ELR (cell line): Measurements from ENCODE around the gene SLC16A8.

Experiments used
- DNase-seq: peaks from one replicate; pipeline ENCODE4 v3.0.0-alpha.2; 2015; ENCODE audit warnings: low read depth

SLC16A8 gene

DNA sequence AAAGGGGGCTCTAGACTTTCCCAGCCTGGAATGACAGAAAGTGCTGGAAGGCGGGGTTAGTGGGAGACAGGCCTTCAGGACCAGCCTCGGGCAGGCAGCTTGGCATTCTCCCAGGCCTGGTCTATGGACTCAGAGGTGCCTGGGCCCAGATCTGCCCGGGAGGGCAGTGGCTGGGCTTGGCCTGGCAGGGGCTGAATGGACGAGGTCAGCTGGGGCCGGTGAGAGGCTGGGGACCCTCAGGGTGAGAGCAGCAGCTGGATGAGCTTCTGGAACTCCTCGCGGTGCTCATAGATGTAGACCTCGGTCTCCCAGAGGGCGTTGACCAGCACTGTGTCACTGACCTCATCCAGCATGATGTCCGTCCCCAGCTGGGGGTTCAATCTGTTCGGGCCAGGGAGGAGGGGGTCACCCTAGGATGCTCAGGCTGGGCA is 28.0 kb upstream of the SLC16A8 start:
- no peak for DNase-seq

GRCh38 chr22:38110863-38111852 is 27.2 kb upstream of the SLC16A8 start:
- DNase-seq = no peak

DNA sequence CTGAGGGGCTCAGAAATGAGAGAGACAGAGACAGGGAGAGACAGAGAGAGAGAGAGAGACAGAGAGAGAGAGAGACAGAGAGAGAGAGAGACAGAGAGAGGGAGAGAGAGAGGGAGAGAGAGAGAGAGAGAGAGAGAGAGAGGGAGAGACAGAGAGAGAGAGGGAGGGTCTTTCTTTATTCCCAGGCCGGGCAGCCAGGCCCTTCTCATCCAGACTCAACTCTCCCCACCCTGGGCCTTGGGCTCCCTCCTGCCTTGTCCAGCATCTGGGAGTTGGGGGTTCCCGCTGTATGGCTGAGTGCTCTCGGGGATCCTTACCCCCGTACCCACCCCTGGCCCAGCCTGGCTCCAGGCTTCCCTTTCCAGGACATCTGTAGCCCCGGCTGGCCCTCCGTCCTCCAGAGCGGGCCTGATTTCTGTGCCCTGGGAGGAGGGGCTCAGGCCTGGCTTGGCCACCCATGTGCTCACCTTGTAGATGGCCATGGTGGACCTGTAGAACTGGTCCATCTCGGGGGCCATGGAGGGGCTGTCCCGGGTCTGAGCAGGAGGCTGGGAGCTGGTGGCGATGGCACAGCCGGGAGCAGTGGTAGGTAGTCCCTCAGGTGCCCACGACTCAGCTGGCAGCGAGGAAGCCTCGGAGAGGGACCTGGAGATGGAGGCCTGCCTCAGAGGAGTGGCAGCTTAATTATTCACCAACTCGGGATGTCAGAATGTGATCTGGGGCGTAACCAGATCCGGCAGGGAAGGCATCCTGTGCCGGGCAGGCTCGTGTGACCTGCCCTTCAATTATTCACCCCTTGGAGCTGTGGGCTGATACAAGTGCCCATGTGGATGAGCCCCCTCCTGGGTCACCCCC is 26.3 kb upstream of the SLC16A8 start, which contains the start of gene BAIAP2L2:
BAIAP2L2 (minus strand) TSS at position 677 of the 855 bp plus-strand sequence; CDS start at position 518, 159 bp downstream.
- DNase-seq = no peak

DNA sequence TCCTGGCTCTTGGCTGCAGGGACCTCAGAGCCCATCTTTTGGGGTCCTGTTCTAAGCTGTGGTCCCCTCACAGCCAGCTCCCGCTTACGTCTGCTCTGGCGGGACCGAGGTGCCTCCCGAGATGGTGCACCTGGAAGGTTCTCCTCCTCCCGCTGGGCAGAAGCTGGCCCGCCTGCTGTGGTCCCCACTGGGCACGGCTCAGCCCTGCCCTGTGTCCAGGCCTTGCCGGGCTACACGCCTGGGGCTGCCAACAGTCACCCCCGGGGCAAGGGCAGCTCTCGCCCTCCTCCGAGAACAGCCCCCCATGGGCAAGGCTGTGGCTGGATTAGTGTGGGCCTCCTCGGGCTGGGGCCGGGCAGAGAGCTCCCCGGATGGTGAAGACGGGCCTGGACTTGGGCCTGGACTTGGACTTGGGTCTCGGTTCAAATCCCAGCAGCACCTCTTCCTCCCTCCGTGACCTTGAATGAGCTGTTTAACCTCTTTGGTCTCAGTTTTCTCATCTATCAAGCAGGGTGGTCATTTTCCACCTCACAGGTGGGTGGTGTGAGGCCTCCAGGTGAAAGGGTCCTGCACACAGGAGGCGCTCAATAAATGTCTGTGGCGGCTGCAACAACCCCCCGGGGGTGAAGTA is 25.5 kb upstream of the SLC16A8 start:
- no peak for DNase-seq

DNA sequence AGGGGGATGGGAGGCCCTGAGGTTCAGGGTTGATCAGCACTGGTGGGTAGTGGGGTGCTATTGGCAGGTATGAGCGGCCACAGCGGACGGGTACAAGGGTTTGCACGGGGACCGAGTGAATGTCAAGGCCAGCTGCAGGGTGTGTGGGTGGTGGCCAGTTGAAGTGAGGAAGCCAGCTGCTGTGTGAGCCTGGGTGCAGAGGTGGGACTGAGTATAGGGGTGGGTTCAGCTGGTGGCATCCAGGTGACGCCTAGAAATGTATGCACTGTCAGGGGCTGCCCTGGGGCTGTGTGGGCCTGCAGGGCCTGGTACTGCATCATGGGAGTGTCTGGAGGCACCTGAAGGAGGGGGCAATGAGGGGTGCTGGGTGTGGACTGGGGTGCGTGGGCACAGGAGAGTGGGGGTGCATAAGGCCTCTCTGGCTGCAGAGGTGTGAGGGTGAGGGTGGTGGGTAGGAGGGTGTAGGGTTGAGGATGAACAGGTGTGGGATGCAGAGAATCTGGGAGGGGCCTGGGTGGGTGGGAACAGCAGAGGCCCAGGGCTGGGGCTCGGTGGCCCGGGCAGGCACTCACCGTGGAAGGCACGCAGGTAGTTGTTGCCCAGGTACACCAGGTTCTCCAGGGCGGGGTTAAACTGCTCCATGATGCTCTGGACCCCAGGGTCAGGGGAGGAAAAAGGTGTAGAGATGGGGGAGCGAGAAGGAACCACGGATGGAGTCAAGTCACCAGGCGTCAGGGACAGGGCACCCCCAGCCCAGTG is 24.8 kb upstream of the SLC16A8 start:
- DNase-seq = no peak

GRCh38 chr22:38107692-38108515 is 23.9 kb upstream of the SLC16A8 start:
- peak; percentile 39 for DNase-seq

DNA sequence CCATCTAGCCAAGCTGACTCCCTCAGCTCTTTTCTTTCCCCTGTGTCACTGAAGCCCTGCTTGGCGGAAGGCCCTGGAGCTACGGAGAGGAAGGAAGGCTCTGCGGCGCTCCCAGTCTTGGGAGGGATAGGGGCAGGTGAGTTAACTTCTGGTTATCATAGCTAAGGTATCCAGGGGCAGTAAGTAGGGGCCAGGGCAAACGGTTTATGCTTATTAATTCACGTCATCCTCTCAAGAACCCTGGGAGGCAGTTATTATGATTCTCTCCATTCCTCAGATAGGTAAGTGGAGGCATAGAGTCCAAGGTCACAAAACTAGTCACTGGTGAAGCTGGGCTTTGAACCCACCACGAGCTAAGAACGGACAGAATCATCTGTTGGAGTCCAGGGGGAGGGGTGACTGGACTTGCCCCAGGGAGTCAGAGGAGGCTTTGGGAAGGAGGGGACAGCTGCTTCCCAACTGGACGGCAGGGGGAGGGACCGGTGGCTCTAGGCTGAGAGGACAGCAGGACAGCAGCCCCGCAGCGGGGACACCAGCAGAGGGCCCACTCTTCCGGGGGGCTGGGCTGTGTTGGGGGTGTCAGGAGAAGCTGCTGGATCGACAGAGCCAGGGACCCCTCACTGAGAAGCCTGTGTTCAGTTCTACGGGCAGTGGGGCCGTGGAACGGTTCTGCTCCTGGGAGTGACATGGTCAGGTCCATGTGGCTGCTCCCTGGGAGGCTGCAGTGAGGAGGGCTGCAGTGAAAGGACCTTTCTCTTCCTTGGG is 23.0 kb upstream of the SLC16A8 start:
- DNase-seq = no peak

DNA sequence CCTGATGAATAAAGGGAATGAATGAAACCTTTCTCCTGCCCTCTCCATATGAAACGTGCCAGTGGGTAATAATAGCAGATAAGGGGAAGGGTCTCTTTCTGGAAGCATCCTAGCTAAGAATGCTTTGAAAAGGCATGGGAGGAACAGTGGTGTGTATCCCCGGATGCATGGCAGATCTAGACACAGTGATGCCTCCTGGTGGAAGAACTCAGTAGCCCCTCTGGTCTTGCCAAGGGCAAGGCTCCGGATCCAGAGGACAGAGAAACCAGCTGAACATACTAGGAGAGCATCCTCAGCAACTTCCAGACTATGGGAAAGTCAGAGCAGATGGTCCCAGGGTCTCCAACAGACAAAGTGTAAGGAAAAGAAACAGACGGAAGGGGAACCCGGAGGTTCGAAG is 20.1 kb upstream of the SLC16A8 start:
- peak; percentile 52 for DNase-seq

- no peak for DNase-seq
Observed at GRCh38 chr22:38103641-38104040, 19.7 kb upstream of the SLC16A8 start.

DNA sequence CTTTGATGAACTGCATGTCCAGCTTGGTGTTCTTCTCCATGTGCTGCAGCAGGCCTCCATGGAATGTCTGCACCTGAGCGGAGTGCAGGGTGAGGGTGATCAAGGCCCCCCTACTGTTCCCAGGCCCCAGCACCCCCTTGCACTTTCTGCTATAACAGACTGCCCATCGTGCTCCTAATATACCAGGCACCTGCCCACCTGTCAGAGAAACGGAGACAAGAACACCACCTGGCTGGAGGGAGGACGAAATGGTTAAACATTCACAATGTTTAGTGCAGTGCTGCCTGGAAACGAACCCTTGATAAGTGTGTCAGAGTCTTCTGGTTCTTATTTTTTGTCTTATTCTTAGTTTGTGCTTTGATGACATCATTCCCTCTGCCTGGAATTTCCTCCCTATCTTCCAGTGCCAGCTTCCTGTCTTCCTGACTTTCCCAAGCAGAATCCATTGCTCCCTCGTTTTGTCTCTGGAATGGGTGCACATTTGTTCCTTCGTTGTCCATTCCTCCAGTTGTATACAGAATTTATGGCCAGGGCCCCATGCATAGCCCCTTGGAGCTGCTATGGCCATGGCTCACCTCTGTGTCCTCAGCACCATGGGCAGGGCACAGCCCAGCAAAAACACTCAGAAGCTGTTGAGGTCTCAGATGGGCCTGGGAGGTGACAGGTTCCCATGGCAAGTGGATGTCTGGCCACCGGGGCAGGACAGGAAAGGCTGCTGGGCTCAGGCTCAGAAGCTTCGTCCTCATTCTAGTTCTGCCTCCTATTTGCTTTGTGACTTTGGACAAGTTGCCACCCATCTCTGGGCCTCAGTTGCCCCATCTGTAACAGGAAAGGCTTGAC is 14.6 kb upstream of the SLC16A8 start:
- DNase-seq = peak; percentile 47

DNA sequence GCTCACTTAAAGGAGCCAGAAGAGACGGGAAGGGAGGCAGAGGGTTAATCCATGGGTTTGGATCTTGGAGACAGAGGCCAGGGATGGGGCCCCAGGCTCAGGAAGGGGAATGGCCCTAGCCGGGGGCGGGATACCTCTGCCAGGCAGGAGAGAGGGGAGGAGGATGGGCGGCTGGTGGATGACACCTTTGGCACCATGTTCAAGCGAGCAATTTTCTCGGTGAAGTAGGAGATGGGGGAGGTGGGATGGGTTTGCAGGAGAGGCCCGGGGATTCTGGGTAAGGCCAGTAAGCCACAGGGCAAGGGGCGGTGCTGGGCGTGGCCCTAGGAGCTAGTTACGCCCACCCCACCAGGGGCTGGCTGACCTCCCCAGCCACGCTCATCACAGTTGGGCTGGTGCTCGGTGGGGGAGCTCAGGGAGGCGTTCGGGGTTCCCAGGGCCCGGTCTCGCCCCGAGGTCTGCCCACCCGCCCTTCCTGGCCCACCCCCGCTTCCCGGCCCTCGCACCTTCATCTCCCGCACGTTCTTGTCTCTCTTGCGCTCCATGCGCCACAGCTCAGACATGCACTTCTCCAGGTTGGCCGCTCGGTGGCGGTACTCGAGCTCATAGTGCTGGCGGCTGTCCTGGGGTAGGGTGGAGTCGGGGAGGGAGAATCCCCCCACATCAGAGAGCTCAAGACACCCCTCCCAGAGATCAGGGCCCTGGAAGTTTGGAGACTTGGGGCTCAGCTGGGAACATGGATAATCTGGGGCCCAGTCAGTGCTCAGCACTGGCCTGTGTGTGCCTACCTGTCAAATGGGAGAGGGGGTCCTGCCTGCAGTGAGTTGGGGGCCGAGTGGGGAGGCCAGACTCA is 13.8 kb upstream of the SLC16A8 start:
- DNase-seq = peak; percentile 30

DNA sequence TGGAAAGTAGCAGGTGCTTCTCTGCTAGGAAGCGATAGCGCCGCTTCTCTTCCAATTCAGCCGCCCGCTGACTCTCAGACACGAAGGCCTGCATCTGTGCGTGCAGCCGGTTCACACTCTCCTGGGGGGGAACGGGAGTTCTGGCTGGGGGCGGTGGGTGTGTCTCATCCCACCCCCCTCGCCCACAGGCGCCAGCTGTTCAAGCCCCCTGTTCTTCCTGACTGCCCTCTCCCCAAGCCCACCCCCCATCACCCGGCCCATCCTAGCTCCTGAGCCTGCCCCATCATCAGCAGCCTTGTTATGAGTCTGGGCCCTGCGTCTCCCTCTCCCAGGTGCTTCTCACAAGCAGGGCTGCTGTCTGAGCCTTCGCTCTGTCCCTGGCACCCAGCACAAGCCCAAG is 13.1 kb upstream of the SLC16A8 start:
- no peak for DNase-seq

- no peak for DNase-seq
Observed at GRCh38 chr22:38089474-38089851, 5.5 kb upstream of the SLC16A8 start.

DNA sequence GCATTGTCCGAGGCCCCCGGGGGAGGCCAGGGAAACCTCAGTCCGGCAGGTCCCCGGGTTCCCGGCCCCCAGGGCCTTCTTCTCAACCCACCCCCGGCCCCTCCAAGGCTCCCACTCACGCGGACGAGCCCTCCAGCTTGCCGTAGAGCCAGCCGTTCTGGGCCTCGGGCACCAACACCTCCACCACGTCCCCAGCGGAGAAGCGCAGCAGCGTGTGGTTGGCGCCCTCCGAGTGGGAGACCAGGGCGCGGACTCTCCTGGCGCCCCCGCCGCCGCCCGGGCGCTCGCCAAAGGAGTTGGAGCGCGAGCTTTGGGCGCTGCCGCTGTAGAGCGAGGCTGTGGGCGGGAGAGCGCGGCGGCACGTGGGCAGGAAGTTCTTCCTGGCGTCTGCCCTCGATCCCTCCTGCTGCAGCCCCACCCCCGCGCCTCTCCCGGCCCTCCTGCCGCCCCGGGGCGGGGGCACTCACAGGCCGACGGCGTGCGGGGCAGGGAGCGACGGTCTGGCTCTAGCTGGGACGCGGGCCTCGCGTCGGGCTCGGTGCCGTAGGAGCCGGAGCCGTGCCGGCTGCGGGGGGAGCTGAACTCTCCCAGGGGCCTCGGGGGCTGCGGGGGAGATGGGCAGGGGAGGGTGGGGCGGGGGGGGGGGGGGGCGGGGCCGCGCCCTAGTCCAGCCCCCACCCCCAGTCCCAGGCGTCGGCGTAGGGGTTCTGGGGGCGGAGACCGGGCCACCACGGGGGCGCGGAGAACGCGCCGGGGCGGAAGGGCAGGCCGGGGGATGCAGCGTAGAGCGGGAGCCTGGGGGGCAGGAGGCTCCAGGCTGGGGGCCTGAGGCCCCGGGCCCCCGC is 4.9 kb upstream of the SLC16A8 start:
- no peak for DNase-seq

DNA sequence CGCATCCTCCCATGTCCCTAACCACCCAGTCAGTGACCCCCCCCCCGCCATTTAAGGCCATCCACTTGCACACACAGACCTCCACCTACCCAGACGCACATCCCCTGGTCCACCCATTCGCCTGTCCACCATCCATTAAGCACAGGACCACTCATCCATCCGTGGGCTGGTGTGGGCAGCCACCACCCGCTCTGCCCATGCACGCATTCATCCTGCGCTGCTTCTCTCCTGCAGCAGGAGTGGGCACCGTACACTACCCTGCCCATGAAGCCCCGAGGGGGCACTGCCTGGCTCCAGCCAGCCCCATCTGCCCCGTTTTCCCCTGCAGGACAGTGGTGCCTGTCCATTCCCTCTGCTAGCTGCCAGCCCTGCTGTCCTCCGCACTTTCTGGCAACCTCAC is 3.9 kb upstream of the SLC16A8 start:
- no peak for DNase-seq

- no peak for DNase-seq
Observed at GRCh38 chr22:38086942-38087341, 3.0 kb upstream of the SLC16A8 start.
